Body of pancreas (tissue), 4 donors: ENCODE measurements around the gene TCHHL1. TPM values are rescaled to one million over a fixed set of nuclear protein-coding genes. Genes with fewer than 3 reads are reported as not detected.

Experiments used
- ATAC-seq: fragments of 150-250 bp; one replicate; pipeline ENCODE4 v1.9.1; 2016
- DNase-seq, 4 donors: peaks; one replicate each; pipeline ENCODE4 v3.0.0-alpha.2; 2019
- H3K27ac ChIP-seq, 4 donors: fragments of 200-600 bp; sonication (generic); 1 replicate in 3 of 4; 2 replicates in 1 of 4; pipeline versions ENCODE4 v1.5.1 to v1.6.1; 2016 to 2019; ENCODE audit warnings: mild to moderate bottlenecking in 1 of 4, mixed read lengths in 1 of 4, moderate library complexity in 1 of 4
- H3K27me3 ChIP-seq, 2 donors: fragments of 200-600 bp; sonication (generic); one replicate each; pipeline ENCODE4 v1.6.0; 2016; ENCODE audit warnings: mild to moderate bottlenecking in 1 of 2
- H3K36me3 ChIP-seq, 2 donors: fragments of 200-600 bp; sonication (generic); replicated peaks in 1 of 2; 2 replicates each; pipeline ENCODE4 v1.5.1; 2016; ENCODE audit warnings: low read depth in 2 of 2; ENCODE audit not compliant: insufficient read depth in 1 of 2
- H3K4me1 ChIP-seq: fragments of 200-600 bp; sonication (generic); one replicate; pipeline ENCODE4 v1.6.0; 2016
- H3K4me3 ChIP-seq, 2 donors: fragments of 200-600 bp; sonication (generic); 1 replicate in 1 of 2; 2 replicates in 1 of 2; pipeline ENCODE4 v1.5.1; 2016 to 2019
- H3K9me3 ChIP-seq, 3 donors: fragments of 200-600 bp; sonication (generic); 1 replicate in 2 of 3; 2 replicates in 1 of 3; pipeline ENCODE4 v1.5.1; 2016
- POLR2A ChIP-seq, 3 donors: fragments of 450-650 bp; IDR thresholded peaks; one replicate each; pipeline ENCODE4 v1.6.1; 2016; ENCODE audit warnings: antibody characterized with exemption in 3 of 3, mild to moderate bottlenecking in 2 of 3
- WGBS, 2 donors: methylation state at CpG; one replicate each; pipeline ENCODE4 v1.1.5; 2017; 5-methylcytosine and 5-hydroxymethylcytosine counted together
- intact Hi-C: fragments of 100-400 bp; cut with DNase I; formaldehyde crosslinking; loops from one replicate; pipeline ENCODE4 v1.15.1; 2023
- total RNA-seq, 2 donors: library from RNA; depleted of rRNA; stranded (reverse); fragments of >200 nt; gene quantifications; one replicate each; pipeline ENCODE4 v1.1.0, GENCODE V29; 2016
- TF ChIP-seq, protein P1 (sequence below), 7 experiments: fragments of 450-650 bp in 4 of 7; fragments of 200-600 bp in 3 of 7; sonication (generic) in 3 of 7; IDR thresholded peaks; one replicate each; pipeline ENCODE4 v1.5.1; 2016 to 2019; ENCODE audit warnings: antibody characterized with exemption in 7 of 7

Gene TCHHL1
- total RNA-seq, 2 donors from 2014 or later: not detected

DNA sequence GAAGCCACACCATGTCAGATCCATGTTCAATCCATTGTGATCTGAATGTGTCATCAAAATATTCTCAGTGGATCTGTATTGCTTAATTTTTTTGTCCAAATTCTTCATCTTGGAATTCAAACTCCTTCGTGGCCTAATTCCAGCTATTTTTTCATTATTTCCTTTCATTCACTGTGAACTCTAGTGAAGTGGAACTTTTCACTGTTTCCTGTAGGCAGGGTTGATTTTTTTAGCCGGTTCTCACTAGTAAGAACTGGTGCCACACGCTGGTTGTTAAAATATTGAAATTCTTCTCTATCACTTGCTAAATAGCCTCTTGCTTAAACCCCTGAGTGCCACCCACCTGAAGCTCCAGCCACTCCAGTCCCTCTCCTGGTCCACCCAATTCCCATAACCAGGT, 44.5 kb downstream of the TCHHL1 start:
- DNase-seq (no peak), ATAC-seq (no peak)
- H3K27me3 ChIP-seq: no peaks in the 10 kb centered on the region
- no peak overlapping the region for H3K4me3 ChIP-seq
- no peaks in the 10 kb centered on the region for H3K9me3 ChIP-seq
- TF ChIP-seq POLR2A (IDR thresholded peaks at IDR 0.05): no peak
- TF ChIP-seq, protein P1, sequence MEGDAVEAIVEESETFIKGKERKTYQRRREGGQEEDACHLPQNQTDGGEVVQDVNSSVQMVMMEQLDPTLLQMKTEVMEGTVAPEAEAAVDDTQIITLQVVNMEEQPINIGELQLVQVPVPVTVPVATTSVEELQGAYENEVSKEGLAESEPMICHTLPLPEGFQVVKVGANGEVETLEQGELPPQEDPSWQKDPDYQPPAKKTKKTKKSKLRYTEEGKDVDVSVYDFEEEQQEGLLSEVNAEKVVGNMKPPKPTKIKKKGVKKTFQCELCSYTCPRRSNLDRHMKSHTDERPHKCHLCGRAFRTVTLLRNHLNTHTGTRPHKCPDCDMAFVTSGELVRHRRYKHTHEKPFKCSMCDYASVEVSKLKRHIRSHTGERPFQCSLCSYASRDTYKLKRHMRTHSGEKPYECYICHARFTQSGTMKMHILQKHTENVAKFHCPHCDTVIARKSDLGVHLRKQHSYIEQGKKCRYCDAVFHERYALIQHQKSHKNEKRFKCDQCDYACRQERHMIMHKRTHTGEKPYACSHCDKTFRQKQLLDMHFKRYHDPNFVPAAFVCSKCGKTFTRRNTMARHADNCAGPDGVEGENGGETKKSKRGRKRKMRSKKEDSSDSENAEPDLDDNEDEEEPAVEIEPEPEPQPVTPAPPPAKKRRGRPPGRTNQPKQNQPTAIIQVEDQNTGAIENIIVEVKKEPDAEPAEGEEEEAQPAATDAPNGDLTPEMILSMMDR (IDR thresholded peaks at IDR 0.05): no peak
- no peak overlapping the region for H3K27ac ChIP-seq
- H3K36me3 ChIP-seq: no peaks in the 10 kb centered on the region
- intact Hi-C loops: no loop called here
- H3K4me1 ChIP-seq: peaks cover 24% of the 10 kb centered on the region
- WGBS, 2 donors: 42 to 43% methylated on average over 3 of the region's 3 CpGs

DNA sequence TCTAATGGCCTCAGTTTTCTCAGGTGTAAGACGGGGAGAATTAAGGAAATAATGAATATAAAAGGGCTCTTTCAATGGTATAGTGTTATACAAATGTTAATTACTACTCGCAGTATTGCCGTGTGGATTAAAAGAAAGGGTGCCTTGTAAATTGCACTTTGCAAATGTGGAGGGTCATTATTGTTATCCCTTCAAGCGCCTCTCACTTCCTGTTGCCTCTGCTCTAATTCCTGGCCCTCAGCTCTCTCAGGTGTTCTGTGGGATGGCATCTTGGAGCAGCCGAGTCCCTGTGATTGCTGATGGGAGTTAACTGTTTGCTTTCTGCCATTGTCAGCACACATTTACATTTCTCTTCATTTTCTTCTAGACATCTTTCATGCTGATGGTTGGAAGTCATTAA, 45.0 kb downstream of the TCHHL1 start:
- DNase-seq (no peak), ATAC-seq (no peak)
- no peak overlapping the region for H3K27ac ChIP-seq

DNA sequence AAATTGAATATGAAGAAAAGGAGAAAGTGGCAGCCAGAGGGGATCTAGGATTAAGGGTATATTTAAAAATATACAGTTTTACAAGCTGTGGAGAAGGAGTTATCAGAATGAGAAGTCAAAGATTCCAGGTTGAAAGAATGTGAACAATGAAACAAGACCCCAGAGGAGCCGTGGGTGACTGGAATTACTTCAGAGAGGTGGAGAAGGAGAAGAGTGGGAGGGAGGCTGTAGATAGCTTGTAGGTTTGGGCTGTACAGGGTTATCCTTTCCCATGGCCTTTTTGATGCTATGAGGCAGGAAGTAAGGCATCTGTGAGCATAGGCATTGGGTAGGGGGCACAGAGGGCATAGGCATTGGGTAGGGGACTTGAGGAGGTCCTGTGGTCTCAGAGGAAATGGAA, 46.8 kb downstream of the TCHHL1 start:
- no peaks in the 10 kb centered on the region for H3K9me3 ChIP-seq
- no peak overlapping the region for H3K4me3 ChIP-seq
- TF ChIP-seq, protein P1 (IDR thresholded peaks at IDR 0.05): no peak
- no peak for TF ChIP-seq POLR2A (IDR thresholded peaks at IDR 0.05)
- H3K4me1 ChIP-seq: peaks cover 9% of the 10 kb centered on the region
- intact Hi-C loops: no loop called here
- ATAC-seq: no peak
- no peak for DNase-seq
- no peaks in the 10 kb centered on the region for H3K27me3 ChIP-seq
- H3K27ac ChIP-seq: no peak overlapping the region
- H3K36me3 ChIP-seq: no peaks in the 10 kb centered on the region
- WGBS, 2 donors: 35 to 58% methylated on average over 1 of the region's 1 CpG

More for the DNA sequence above, 45.0 kb downstream of the TCHHL1 start:
- no peaks in the 10 kb centered on the region for H3K9me3 ChIP-seq
- WGBS, 2 donors: 66 to 77% methylated on average over 5 of the region's 5 CpGs
- H3K27me3 ChIP-seq: no peaks in the 10 kb centered on the region
- peaks cover 23% of the 10 kb centered on the region for H3K4me1 ChIP-seq
- intact Hi-C loops: no loop called here
- H3K36me3 ChIP-seq: no peaks in the 10 kb centered on the region
- H3K4me3 ChIP-seq: no peak overlapping the region
- TF ChIP-seq, protein P1 (IDR thresholded peaks at IDR 0.05): no peak
- TF ChIP-seq POLR2A (IDR thresholded peaks at IDR 0.05): no peak

DNA sequence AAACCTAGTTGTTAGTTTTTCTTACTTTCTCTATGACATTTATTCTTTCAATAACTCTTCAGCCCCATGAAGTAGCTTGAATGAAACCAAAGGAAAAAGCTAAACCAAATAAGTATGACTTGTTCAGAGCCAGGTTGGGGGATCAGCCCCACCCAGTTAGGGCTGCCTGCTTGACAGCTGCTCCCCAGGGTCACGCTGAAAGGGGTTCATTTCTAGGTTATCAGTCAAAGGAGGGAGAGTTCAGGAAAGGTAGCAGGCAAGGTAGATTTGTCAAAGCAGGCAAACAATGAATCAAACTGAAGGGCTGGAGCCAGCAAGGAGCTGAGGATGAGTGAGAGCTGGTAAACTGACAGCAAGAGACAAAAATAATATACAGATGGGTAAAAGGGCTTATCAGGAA, 49.0 kb downstream of the TCHHL1 start:
- no peak overlapping the region for H3K27ac ChIP-seq
- no peak for ATAC-seq

DNA sequence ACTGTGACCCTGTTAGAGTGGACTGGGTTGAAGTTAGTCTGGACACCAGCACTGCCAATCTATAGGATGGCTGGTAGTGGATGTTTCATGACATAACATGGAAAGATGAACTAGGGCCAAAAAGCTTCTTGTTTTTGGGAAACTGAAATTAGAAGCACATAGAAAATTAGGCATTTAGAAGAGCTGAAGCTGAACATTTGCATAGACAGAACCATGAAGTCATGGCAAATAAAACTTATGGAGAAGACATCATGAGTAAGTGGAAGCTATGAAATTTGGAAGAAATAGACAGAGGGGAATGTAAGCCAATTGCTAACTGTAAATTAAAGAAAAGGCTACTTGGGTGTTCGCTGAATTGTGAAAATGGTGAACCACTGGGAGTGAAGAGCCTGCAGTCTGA, 49.4 kb downstream of the TCHHL1 start:
- Histone ChIP-seq H3K4me1 (peaks cover 22% of the 10 kb centered on the region), H3K27me3 (no peaks in the 10 kb centered on the region), H3K9me3 (no peaks in the 10 kb centered on the region), H3K27ac (no peak overlapping the region), H3K4me3 (no peak overlapping the region), H3K36me3 (no peaks in the 10 kb centered on the region)
- DNase-seq: no peak
- no peak for ATAC-seq
- TF ChIP-seq, protein P1 (IDR thresholded peaks at IDR 0.05): no peak
- TF ChIP-seq POLR2A (IDR thresholded peaks at IDR 0.05): no peak
- intact Hi-C loops: no loop called here
- 85 to 96% methylated on average over 1 of the region's 1 CpG for WGBS, 2 donors

More for the DNA sequence above, 49.0 kb downstream of the TCHHL1 start:
- TF ChIP-seq, protein P1 (IDR thresholded peaks at IDR 0.05): no peak
- TF ChIP-seq POLR2A (IDR thresholded peaks at IDR 0.05): no peak
- WGBS, 2 donors: 25 to 42% methylated on average over 1 of the region's 1 CpG
- no peak for DNase-seq
- Histone ChIP-seq H3K27me3 (no peaks in the 10 kb centered on the region), H3K4me3 (no peak overlapping the region), H3K36me3 (no peaks in the 10 kb centered on the region), H3K9me3 (no peaks in the 10 kb centered on the region), H3K4me1 (peaks cover 18% of the 10 kb centered on the region)
- intact Hi-C loops: no loop called here
